ENCODE data around the gene PPM1H.

DNA sequence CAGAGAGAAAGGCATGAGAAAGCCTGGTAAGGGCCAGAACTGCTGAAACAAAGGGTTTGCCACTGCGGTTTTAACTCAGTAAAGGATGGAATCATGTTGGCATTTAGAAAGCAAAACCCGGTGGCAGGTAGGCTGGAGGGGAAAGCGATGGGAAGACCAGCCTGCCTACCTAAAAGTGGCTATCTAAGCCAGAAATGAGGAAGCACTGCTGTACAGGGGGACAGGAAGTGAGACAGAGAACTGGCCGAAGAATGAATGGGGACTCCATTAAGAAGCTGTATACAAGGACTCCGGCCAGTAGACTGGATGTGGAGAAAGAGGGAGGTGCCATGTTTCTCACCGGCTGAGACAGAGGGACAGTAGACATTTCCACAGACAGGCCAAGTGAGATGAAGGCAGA, 48.2 kb downstream of the PPM1H start:
- TF ChIP-seq, protein P1, sequence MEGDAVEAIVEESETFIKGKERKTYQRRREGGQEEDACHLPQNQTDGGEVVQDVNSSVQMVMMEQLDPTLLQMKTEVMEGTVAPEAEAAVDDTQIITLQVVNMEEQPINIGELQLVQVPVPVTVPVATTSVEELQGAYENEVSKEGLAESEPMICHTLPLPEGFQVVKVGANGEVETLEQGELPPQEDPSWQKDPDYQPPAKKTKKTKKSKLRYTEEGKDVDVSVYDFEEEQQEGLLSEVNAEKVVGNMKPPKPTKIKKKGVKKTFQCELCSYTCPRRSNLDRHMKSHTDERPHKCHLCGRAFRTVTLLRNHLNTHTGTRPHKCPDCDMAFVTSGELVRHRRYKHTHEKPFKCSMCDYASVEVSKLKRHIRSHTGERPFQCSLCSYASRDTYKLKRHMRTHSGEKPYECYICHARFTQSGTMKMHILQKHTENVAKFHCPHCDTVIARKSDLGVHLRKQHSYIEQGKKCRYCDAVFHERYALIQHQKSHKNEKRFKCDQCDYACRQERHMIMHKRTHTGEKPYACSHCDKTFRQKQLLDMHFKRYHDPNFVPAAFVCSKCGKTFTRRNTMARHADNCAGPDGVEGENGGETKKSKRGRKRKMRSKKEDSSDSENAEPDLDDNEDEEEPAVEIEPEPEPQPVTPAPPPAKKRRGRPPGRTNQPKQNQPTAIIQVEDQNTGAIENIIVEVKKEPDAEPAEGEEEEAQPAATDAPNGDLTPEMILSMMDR (IDR thresholded peaks at IDR 0.05) = no peak
- TF ChIP-seq POLR2A (IDR thresholded peaks at IDR 0.05) = no peak
